ENCODE results near the gene DOK7. TPM values are rescaled to one million over a fixed set of nuclear protein-coding genes. Genes with fewer than 3 reads are reported as not detected.

The DOK7 gene
- total RNA-seq, 1 experiment from 2014 or later, result not detected

DNA sequence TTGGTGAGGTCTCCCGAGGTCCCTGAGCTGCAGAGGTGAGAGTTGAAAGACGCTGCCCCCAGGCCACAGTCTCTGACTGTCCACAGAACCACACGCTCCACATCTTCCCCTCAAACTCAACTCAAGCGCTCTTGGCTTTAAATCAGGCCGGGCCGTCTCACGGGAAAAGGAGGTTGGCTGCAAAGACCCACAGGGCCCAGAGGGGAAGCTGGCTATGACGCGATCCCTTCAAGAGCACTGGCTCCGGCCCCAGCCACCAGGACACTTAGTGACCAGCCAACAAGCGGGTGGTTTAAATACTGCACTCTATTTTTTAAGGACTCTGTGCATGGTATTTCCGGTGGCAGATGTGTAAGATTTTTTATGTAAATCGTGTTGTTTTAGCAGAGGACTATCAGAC, 49.2 kb downstream of the DOK7 start:
- H3K9me3 ChIP-seq (ENCODE audit: low read depth, low read length, poor library complexity, severe bottlenecking), result no peaks in the 10 kb centered on the region
- CTCF ChIA-PET, result no interaction called here
- DNase-seq (ENCODE audit: low spot score), result no peak
- TF ChIP-seq EZH2 (IDR thresholded peaks at IDR 0.05; ENCODE audit: borderline replicate concordance, low read depth, low read length, poor library complexity, severe bottlenecking), result no peak
- TF ChIP-seq, protein P1, sequence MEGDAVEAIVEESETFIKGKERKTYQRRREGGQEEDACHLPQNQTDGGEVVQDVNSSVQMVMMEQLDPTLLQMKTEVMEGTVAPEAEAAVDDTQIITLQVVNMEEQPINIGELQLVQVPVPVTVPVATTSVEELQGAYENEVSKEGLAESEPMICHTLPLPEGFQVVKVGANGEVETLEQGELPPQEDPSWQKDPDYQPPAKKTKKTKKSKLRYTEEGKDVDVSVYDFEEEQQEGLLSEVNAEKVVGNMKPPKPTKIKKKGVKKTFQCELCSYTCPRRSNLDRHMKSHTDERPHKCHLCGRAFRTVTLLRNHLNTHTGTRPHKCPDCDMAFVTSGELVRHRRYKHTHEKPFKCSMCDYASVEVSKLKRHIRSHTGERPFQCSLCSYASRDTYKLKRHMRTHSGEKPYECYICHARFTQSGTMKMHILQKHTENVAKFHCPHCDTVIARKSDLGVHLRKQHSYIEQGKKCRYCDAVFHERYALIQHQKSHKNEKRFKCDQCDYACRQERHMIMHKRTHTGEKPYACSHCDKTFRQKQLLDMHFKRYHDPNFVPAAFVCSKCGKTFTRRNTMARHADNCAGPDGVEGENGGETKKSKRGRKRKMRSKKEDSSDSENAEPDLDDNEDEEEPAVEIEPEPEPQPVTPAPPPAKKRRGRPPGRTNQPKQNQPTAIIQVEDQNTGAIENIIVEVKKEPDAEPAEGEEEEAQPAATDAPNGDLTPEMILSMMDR (conservative IDR thresholded peaks at IDR 0.05; ENCODE audit: low read depth, low read length), result no peak
- POLR2A ChIA-PET (ENCODE audit: low non-redundant PET), result no interaction called here
- no peak overlapping the region for H3K27ac ChIP-seq (ENCODE audit: low read depth, low read length, poor library complexity, severe bottlenecking)
- no TSS peak for BruUV-seq (replicated peaks)
- peaks cover 67% of the 10 kb centered on the region for H3K36me3 ChIP-seq (ENCODE audit: insufficient read depth, low read length, poor library complexity, severe bottlenecking)
- intact Hi-C loops (cut with micrococcal nuclease; ENCODE audit: unreplicated experiment), result no loop called here
- H3K27me3 ChIP-seq (replicated peaks; ENCODE audit: insufficient read depth, low read depth, low read length, poor library complexity), result no peaks in the 10 kb centered on the region
- no peak overlapping the region for H3K4me3 ChIP-seq (ENCODE audit: low read depth, low read length, poor library complexity, severe bottlenecking)
- H3K4me1 ChIP-seq (ENCODE audit: insufficient read depth, low read length, poor library complexity, severe bottlenecking), result no peaks in the 10 kb centered on the region

DNA sequence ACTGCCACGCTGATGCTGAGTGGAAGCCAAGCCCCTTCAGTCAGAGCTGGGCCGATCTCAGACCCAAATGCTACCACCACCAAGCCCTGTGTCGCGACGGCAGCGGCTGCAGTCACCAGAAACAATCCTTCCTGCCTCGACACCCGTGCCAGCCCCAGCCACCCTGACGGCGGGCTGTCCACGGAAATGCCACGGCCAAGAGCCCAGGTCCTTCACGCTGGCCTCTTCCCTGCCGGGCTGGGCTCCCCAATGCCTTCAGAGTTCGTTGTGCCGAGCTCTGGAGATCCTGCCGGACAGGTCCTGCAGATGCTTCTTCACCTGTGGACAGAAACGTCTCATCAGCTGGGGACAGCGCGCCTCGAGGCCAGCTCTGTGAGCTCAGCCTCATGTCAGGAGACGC, 49.6 kb downstream of the DOK7 start:
- Histone ChIP-seq H3K27me3 (replicated peaks; ENCODE audit: insufficient read depth, low read depth, low read length, poor library complexity) (no peaks in the 10 kb centered on the region), H3K4me3 (ENCODE audit: low read depth, low read length, poor library complexity, severe bottlenecking) (no peak overlapping the region), H3K9me3 (ENCODE audit: low read depth, low read length, poor library complexity, severe bottlenecking) (no peaks in the 10 kb centered on the region), H3K27ac (ENCODE audit: low read depth, low read length, poor library complexity, severe bottlenecking) (no peak overlapping the region), H3K4me1 (ENCODE audit: insufficient read depth, low read length, poor library complexity, severe bottlenecking) (no peaks in the 10 kb centered on the region), H3K36me3 (ENCODE audit: insufficient read depth, low read length, poor library complexity, severe bottlenecking) (peaks cover 68% of the 10 kb centered on the region)
- TF ChIP-seq, protein P1 (conservative IDR thresholded peaks at IDR 0.05; ENCODE audit: low read depth, low read length), result no peak
- TF ChIP-seq EZH2 (IDR thresholded peaks at IDR 0.05; ENCODE audit: borderline replicate concordance, low read depth, low read length, poor library complexity, severe bottlenecking), result no peak
- ChIA-PET POLR2A (ENCODE audit: low non-redundant PET) (no interaction called here), CTCF (no interaction called here)
- intact Hi-C loops (cut with micrococcal nuclease; ENCODE audit: unreplicated experiment), result no loop called here
- BruUV-seq (replicated peaks), result no TSS peak
- DNase-seq (ENCODE audit: low spot score), result no peak

DNA sequence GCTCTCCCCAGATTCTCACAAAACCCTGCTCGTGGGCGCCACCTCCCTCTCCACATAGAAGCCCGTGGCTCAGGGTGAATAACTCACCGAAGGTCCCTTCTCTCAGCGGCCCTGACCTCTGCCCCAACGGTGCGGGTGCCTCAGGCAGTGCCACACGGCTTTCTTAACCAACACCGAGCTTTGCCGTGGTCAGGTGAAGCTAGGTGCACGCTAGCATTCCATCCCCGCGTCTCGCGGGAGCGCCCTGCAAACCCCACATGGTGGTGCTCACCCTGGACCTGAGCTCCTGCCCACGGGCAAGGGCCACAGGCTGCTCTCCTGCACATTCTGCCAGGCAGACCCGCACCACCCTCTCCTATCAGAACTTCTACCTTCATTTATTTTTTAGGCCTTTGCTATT, 50.7 kb downstream of the DOK7 start:
- DNase-seq (ENCODE audit: low spot score), result no peak
- Histone ChIP-seq H3K27me3 (replicated peaks; ENCODE audit: insufficient read depth, low read depth, low read length, poor library complexity) (no peaks in the 10 kb centered on the region), H3K4me1 (ENCODE audit: insufficient read depth, low read length, poor library complexity, severe bottlenecking) (no peaks in the 10 kb centered on the region), H3K9me3 (ENCODE audit: low read depth, low read length, poor library complexity, severe bottlenecking) (no peaks in the 10 kb centered on the region), H3K4me3 (ENCODE audit: low read depth, low read length, poor library complexity, severe bottlenecking) (no peak overlapping the region), H3K36me3 (ENCODE audit: insufficient read depth, low read length, poor library complexity, severe bottlenecking) (peaks cover 72% of the 10 kb centered on the region), H3K27ac (ENCODE audit: low read depth, low read length, poor library complexity, severe bottlenecking) (no peak overlapping the region)
- TF ChIP-seq, protein P1 (conservative IDR thresholded peaks at IDR 0.05; ENCODE audit: low read depth, low read length), result no peak
- TF ChIP-seq EZH2 (IDR thresholded peaks at IDR 0.05; ENCODE audit: borderline replicate concordance, low read depth, low read length, poor library complexity, severe bottlenecking), result no peak
- intact Hi-C loops (cut with micrococcal nuclease; ENCODE audit: unreplicated experiment), result no loop called here
- ChIA-PET POLR2A (ENCODE audit: low non-redundant PET) (no interaction called here), CTCF (no interaction called here)
- no TSS peak for BruUV-seq (replicated peaks)

All from A673 (cell line).